Measurements from ENCODE around the gene NAT14.

DNA sequence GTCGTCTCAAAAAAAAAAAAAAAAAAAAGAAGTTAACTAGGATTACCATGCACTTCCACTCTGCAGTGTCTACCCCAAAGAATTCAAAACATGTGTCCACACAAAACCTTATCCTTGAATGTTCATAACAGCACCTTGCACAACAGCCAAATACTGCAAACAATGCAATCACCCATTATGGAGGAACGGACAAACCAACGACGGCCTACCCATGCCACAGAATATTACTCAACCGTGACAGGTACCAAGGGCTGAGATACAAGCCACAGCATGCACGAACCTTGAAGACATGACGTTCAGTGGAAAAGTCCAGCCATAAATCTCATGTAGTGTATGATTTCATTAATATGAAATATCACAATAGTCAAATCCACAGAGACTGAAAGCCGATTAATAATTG is 38.9 kb upstream of the NAT14 start:
- TF ChIP-seq MAZ (IDR thresholded peaks at IDR 0.05; ENCODE audit: borderline replicate concordance, low read depth, low read length), result no peak
- no peak for TF ChIP-seq POLR2A (IDR thresholded peaks at IDR 0.05; ENCODE audit: low read length)
- TF ChIP-seq REST (IDR thresholded peaks at IDR 0.05), result no peak
- TF ChIP-seq, protein P1, sequence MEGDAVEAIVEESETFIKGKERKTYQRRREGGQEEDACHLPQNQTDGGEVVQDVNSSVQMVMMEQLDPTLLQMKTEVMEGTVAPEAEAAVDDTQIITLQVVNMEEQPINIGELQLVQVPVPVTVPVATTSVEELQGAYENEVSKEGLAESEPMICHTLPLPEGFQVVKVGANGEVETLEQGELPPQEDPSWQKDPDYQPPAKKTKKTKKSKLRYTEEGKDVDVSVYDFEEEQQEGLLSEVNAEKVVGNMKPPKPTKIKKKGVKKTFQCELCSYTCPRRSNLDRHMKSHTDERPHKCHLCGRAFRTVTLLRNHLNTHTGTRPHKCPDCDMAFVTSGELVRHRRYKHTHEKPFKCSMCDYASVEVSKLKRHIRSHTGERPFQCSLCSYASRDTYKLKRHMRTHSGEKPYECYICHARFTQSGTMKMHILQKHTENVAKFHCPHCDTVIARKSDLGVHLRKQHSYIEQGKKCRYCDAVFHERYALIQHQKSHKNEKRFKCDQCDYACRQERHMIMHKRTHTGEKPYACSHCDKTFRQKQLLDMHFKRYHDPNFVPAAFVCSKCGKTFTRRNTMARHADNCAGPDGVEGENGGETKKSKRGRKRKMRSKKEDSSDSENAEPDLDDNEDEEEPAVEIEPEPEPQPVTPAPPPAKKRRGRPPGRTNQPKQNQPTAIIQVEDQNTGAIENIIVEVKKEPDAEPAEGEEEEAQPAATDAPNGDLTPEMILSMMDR (IDR thresholded peaks at IDR 0.05), result no peak
- no peak for TF ChIP-seq ZSCAN20 (CRISPR knock-in tag; IDR thresholded peaks at IDR 0.05)
- TF ChIP-seq NFE2L2 (conservative IDR thresholded peaks at IDR 0.05; ENCODE audit: low read length), result no peak
